Subcutaneous adipose tissue (tissue), 4 donors: Measurements from ENCODE around the gene TEX26. TPM values are rescaled to one million over a fixed set of nuclear protein-coding genes. Genes with fewer than 3 reads are reported as not detected.

Source experiments
- total RNA-seq, 4 donors: library from RNA; depleted of rRNA; stranded (reverse); fragments of >200 nt; gene quantifications; one replicate each; pipeline ENCODE4 v1.1.0, GENCODE V29; 2016
- TF ChIP-seq, protein P1 (sequence below): fragments of 450-650 bp; IDR thresholded peaks from one replicate; pipeline ENCODE4 v1.5.1; 2016; ENCODE audit warnings: low read depth, mild to moderate bottlenecking, control low read depth, antibody characterized with exemption, moderate library complexity

Gene TEX26
- total RNA-seq, 4 donors from 2014 or later, result 0.51 TPM; not detected in 3

DNA sequence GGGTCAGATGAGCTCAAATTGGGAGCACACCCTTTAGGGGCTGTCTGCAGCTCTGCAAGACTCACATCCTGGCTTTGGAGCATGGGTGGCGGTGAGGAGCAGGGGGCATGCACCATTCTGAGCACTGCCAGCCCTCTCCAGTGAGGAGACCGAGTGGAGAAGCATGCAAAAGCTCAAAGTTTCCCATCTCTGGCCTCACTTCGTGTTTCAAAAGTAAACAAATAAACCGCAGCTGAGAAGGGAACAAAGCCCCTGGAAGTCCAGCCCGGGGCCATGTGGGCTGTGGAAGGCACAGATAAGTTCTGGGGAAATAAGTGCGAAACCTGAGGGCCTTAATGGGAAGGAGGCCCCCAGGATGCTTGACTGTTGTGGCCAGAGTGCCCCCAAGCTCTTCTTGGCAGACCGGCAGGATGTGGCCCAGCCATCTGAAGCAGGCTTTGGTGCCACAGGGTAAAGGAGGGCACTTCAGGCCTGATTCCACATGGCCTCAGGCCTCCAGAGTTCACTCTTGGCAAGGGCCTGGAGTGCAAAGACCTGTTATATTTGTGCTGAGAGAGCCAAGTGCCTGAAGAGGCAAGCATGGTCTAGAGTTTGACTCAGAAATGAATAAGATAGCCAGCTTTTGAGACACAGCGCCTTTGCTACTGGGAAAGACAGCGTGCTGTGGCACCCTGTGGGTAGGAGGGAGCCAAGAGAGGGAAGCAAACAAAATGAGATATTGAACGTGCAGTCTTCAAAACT, 25.2 kb upstream of the TEX26 start:
- TF ChIP-seq, protein P1, sequence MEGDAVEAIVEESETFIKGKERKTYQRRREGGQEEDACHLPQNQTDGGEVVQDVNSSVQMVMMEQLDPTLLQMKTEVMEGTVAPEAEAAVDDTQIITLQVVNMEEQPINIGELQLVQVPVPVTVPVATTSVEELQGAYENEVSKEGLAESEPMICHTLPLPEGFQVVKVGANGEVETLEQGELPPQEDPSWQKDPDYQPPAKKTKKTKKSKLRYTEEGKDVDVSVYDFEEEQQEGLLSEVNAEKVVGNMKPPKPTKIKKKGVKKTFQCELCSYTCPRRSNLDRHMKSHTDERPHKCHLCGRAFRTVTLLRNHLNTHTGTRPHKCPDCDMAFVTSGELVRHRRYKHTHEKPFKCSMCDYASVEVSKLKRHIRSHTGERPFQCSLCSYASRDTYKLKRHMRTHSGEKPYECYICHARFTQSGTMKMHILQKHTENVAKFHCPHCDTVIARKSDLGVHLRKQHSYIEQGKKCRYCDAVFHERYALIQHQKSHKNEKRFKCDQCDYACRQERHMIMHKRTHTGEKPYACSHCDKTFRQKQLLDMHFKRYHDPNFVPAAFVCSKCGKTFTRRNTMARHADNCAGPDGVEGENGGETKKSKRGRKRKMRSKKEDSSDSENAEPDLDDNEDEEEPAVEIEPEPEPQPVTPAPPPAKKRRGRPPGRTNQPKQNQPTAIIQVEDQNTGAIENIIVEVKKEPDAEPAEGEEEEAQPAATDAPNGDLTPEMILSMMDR, result no peak

DNA sequence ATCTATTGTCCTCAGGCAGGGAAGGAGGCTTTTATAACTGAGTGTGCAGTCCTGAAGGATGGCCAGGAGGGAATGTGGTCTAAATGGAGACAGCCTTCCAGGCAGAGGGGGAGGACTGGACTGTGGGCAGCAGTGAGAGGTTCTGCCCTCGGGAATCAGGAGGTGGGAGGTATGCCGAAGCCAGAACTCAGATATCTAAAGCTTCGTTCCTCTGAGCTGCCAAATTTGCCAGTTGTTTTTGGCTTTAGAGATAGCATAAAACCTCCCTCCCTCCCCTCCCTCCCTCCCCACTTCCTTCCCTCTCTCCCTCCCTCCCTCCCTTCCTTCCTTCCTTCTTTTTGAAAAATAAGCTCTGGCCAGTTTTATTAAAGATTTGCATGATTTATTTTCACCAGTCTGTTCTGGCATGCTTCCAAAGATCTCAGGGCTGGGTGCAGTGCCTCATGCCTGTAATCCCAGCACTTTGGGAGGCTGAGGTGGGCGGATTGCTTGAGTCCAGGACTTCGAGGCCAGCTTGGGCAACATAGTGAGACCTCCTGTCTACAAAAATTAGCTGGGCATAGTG, 24.0 kb upstream of the TEX26 start:
- TF ChIP-seq, protein P1, result no peak

DNA sequence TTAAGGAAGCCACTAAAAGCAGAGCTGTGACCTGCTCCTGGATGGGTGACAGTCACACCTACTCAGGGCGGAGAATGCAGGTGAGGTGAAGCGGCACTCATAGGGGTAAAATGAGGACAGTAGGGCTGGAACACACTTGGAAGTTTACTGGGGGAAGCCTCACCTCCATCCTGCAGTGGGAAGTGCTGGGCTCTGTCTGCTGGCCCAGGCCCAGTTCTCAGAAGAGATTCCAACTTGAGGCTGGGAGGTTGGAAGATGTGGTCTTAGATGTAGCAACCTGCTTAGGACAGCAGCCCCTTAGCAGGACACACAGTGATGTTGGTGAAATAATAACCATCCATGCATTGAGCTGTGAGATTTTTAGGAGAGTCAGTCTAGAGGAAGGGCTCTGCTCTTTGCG, 21.8 kb upstream of the TEX26 start:
- TF ChIP-seq, protein P1, result no peak

DNA sequence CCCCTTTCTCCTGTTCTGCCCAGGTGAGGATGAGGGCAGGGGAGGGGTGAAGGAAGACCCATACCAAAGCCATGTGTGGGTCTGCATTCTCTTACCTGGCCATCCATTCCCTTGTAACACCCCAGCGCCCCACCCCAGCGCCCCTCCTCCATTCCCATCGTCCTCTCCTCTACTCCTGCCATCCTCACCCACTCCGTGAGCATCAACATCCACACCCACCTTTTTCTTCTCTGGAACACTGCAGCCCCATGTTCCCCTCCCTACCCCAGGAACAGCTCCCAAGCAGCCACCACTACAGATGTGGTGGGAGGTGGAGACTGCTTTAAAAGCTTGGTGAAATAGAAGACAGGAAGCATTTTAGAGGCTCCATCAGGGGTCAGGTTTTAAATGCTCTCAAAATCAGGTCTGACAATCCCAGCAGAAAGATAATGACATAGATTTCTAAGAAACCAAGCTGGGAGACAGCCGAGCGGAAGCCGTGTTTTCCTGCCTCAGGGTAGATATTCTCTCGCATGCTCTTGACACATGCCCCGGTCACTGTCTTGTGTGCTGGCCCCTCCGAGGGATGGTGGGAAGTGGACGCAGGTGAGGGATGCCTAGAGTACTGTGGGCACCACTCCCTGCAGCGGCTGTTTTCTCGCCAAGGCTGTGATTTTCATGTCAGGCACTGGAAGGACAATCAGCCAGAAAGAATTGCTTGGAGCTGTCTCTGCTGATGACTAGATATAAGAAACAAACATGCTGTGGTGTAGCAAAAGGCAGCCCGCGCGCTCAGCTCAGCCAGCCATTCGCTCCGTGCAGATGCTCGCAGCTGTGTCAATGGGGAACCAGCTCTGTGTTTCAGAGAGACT, 16.5 kb upstream of the TEX26 start:
- TF ChIP-seq, protein P1, result no peak

DNA sequence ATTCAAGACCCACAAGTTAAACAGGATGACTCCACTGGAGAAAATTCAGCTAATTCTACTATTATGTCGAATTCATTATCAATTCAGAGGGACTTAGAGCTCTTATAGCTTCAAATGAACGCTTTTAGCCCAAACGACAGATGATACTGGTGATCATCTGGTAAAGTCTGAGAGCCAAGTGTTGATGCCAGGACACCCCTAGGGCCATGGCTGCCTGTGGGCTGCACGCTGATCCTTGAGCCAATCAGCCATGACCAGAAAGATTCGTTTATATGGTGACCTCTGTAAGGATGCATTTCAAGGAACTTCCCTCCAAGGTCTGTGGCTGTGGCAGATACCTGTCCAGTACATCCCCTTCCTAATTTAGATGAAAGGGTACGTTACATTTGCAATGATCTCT, 15.5 kb upstream of the TEX26 start:
- TF ChIP-seq, protein P1, result no peak

DNA sequence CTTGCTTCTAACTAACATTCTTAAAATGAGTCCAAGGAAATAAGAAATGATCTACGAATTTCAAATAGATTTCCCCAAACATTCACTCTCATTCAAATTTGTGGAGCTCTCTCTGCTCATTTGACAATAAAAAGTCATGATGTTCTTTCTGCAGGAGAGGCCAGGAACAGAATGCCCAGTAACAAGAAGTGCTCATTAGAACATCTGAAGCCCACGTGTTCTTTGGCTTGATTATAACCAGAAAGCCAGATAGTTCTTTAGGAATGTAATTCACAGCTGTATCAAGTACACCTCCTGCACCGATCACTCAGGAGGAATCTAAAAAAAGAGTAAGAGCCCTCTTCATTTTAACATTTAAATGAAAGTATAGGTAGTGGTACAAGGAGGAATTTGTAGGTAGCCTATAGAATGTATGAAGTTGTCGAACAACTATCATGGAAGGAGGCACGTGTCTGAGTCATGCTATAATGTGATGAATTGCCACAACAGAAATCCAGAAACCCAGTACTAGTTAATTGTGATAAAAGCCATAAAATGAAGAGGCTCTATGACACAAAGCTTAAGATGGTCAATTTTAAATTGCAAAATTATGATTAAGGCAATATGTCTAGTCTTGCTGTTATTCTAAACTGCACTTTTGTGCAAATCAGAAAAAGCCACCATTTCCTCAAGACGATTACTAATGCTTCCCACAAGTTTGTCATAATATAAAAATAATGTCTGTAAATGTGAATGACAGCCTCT, 13.6 kb upstream of the TEX26 start:
- TF ChIP-seq, protein P1, result no peak
